NCI-H1092 treated with DMSO at 0.1 percent for 48 hours (cell line): ENCODE measurements around the gene TBC1D3.
"Not testable (repeated sequence)": the region's sequence is repeated elsewhere in the genome, so short reads cannot be mapped to it uniquely, and the experiment has no call there.

Experiments used
- DNase-seq: peaks from one replicate; lab custom pipeline; 2025; lab: John Stamatoyannopoulos, UW

TBC1D3 gene

DNA sequence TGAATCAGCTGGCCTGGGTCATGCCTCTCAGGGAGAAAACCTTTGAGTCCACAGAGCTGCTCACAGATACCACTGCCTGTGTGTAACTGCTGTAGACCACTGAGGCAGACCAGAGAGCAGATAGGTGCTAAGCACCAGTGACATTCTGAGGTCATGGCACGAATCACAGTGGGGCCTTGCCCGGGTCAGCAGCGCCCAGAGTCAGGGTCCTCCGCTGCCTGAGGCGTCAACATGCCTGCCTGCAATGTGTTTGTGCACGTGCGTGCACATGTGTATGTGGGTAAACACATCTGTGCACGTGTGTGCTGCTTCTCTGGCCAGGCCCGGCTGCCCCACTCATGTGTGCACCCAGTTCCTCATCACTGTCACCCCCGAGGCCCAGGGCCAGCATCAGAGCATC is at the start of gene TBC1D3:
Gene TBC1D3 (minus strand): TSS at position 101 of the 400 bp plus-strand sequence. CDS start 1,526 bp downstream, outside the sequence.
- not testable (repeated sequence) for DNase-seq

DNA sequence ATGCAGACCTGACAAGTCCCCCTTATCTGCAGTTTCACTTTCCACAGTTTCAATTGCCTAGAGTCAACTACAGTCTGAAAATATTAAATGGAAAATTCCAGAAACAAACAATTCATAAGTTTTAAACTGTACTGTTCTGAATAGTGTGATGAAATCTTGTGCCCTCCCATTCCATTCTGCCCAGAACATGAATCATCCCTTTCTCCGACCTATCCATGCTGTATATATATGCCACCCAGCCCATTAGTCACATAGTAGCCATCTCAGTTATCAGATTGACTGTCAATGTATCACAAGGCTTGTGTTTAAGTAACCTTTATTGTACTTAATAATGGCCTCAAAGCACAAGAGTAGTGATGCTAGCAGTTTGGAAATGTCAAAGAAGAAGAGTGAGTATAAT is 40.4 kb upstream of the TBC1D3 start:
- not testable (repeated sequence) for DNase-seq

- DNase-seq = not testable (repeated sequence)
Observed at GRCh38 chr17:38225844-38226495, 33.6 kb upstream of the TBC1D3 start.

GRCh38 chr17:38220867-38221266 is 28.5 kb upstream of the TBC1D3 start:
- not testable (repeated sequence) for DNase-seq

GRCh38 chr17:38200271-38200670 is 7.9 kb upstream of the TBC1D3 start:
- not testable (repeated sequence) for DNase-seq

DNA sequence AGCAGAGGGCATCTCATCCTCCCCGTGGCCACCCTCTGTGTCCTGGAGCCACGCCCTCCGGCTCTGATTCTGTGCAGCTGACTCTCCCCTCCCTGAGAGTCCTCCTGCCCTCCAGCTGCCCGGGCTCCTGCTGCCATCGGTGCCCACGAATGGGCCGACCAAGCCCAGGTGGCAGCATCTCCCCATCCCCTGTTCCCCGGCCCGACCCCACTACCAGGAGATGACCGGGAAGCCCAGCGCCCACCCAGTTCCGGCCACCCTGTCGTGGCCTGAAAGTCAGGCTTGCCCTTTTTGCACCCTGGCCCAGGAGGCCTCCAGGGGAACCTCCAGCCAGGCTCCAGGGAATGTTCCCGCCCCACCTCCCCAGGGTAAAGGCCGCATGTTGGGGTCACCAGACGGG is 57.5 kb downstream of the TBC1D3 start:
- DNase-seq = not testable (repeated sequence)
